Activated effector memory CD4-positive, alpha-beta T cell treated with Interleukin-2 at 50 U/mL for 16 hours (primary cell): ENCODE measurements around the gene USH1C.
A peak's percentile ranks its signal among the peaks of the same experiment; 100 is the strongest.

ENCODE experiments used
- DNase-seq: peaks from one replicate; pipeline ENCODE4 v3.0.0-alpha.2; 2020

Gene USH1C

DNA sequence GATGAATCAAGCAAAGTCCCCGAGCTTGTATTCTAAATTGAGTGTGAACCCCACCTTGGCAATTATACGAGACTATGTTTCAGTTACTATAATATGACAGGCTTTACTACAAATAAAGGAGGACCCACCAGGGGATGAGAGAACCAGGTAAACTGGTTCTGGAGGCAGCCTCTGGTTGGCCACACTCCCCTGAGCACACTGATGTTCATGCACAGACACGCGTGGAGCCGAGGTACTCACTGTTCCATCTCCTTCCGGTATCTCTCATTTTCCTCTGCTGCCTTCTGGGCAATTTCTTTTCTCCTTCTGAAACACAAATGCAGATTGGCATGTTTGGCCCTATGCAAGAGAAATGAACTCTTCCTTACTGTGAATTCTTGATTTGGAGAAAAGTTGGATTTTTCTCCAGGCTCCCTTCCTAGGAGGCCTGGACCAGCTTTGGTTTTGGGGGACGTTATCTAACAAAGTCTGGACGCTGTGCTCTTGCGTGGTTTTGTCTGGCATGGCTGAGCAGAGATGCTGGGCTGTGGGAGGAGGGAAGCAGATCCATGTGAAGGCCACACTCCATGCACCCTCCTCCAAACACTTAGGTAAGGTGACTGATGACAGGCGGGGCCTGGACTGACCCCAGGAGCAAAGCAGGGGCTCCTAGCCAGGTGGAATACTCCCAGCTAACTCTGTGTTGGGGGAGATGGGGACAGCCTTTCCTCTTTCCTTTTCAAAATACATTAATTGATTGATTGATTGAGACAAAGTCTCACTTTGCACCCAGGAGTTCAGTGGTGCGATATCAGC lies 22.9 kb downstream of the USH1C start:
- DNase-seq = no peak

DNA sequence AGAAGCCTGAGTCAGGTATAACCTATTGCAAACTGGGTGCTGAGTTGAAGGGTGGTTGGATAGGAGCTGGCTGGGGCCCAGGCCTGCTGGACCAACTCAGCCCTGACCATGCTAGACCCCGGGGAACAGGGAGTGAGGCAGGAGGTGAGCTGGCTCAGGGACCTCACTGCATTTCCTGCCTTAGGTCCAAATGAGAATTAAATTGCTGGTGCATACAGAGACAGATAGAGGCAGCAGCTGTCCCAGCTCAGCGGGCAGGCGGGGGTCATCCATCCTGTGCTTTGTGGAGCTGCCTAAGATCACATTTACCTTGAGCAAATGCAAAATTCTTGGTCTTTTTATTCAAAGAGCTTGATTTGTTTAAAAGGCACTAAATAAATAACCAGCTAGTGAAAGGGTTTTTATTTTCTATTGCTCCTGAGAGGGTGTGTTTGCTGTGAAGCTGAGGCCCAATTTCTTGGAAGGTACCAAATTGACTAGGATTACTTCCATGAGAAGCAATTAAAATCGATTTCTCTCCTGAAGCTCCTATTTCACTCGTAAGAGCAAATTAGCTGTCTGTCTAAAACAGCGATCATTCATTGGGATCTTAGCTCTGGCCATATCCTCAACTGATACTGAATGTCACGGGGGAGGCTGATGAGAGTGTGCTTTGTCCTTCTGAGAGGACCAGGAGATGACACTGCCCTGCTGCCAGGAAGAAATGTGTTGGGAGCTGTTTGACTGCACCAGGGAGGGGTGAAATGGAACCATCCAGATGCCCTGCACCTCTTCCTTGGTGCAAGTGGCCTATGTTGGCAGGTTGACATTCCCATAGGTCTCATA lies 24.9 kb downstream of the USH1C start:
- DNase-seq = no peak

GRCh38 chr11:17518366-17518765 lies 25.9 kb downstream of the USH1C start:
- DNase-seq = no peak

DNA sequence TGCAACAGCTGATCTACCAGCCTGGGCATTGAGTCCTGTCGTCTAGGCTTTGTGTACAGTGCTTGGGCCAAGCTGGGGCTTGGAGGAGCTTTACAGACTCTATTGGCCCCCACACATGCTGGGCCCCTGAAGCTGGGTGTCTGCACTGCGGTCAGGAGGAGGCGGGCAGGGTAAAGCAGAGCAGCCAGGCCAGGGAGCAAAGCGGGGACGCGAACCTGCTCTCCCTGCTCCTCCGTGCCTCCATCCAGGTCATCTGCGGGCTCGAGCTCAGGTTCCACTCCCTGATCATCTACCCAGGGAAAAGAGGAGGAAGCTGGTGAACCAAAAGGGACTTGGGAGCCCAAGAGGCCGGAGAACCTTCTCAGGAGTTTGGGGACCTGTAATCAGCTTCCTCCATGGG lies 27.0 kb downstream of the USH1C start:
- DNase-seq = no peak

- DNase-seq = no peak
Measured at GRCh38 chr11:17516551-17517150, 27.6 kb downstream of the USH1C start.

DNA sequence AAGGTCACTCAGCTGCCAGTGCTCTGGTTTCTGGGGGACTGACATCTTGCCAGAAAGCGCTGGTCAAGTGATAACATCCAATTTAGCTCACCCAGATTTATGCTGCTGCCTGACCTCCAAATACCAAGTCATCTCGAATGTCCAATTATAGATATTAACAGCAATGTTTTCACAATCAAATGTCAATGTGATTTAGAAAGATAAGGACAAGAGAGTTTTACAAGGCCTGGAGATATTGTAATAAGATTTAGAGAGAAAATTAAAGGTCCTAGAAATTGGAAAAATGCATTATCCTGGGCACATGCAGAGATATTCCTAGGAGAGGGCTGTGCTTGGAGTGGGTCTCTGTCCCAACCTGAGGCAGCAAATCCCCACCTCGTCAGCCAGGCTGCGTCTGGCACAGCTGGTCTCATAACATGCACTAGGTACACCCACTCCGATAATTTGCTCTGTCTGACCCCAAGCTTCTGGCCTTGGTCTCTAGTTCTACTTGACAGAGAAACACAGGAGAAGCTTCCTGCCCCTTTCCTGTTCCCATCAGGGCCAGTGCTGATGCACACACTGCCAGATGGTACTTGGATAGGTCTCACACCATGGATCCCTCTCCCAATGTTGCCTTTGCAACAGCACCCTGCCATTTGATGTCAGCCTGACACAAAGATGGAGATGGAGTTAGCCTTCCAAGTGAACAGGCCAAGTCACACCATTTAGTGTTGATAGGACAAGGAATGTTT lies 28.6 kb downstream of the USH1C start:
- DNase-seq = no peak

DNA sequence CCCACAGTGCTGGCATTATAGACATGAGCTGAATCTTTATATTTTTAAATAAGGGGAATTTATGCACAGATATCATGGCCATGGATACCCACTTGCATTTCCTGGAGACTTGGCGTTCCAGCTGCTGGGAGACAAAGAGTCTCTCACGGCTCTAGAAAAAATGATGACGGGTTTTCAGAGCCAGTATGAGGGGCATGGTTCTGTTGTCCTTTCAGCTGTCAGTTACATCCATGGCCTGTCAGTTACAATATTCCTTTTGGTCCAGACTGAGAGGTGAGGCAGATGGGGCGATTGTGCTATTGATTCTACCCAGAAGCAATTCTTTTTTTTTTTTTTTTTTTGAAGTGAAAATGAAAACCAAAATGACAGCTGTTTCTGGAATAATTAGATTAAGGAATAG lies 29.7 kb downstream of the USH1C start:
- no peak for DNase-seq

DNA sequence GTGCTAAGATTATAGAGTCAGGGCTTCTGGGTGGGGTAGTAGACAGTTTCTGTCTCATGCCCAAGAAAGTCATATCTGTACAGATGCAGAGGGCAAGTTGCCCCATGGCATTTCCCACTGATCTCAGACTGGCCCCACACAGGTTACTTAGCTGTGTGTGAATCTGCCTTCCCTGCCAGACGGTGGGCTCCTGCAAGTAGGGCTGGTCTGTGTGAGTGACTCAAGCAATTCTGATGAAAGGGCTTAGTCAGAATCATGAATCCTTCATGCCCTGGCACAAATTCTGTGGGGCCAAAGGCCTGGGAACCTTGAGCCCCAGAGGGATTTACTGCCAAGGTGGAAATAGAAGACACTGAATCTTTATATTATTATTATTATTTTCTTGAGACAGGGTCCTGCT lies 30.4 kb downstream of the USH1C start:
- DNase-seq = no peak

DNA sequence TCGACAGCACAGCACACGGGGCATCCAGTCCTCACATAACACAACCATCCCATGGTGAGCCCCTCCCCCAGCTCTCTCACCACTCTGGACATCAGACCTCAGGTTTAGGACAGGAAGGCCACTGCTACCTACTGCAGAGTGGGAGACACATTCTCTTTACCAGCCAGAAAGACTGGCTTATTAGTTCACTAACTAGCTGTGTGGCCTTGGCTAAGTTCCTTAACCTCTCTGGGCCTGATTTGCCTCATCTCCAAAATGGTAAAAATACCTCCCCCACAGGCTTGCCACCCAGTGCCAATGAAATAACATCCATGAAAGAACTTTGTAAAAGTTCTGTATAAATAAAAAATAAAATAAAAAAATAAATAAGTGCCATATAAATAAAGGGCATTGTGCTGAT lies 32.1 kb downstream of the USH1C start:
- DNase-seq = no peak

DNA sequence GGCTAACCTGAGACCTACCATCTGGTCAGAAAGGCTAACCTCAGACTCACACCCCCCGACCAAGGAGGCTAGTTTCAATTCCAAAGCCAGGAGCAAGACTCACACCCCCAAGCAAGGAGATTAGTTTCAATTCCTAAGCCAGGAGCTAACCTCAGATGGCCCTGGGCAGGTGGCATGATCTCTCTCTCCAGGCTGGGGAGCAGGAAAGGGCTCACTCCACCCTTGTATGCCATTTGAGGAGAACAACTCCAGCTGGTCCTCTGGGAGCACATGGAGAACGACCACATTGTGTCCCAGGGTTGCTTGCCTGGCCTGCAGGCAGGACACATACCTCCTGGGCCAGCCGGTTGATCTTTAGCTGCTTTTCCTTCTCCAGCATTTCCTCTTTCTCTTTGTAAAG lies 32.6 kb downstream of the USH1C start:
- DNase-seq = no peak

- DNase-seq = no peak
Measured at GRCh38 chr11:17510507-17511206, 33.6 kb downstream of the USH1C start.

GRCh38 chr11:17508791-17509190 lies 35.4 kb downstream of the USH1C start:
- no peak for DNase-seq

- no peak for DNase-seq
Measured at GRCh38 chr11:17508306-17508705, 35.9 kb downstream of the USH1C start.

DNA sequence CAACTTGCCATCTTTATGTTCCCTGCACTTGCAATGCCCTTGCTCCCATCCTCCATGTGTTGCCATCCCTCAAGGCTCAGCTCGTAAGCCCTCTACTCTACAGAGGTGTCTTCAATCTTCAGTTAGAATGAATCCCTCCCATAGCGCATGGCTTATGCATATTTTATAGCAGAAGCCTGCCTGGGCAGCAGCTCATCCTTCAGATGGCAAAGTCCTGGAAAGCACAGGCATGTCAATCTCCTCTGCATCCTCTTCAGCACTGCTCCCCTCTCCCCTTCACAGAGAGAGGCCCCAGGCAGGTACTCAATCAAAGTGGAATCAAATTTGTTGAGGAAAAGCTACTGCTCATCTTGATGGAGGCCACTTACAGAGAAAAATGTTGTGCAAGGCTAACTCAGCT lies 36.4 kb downstream of the USH1C start:
- DNase-seq = no peak

DNA sequence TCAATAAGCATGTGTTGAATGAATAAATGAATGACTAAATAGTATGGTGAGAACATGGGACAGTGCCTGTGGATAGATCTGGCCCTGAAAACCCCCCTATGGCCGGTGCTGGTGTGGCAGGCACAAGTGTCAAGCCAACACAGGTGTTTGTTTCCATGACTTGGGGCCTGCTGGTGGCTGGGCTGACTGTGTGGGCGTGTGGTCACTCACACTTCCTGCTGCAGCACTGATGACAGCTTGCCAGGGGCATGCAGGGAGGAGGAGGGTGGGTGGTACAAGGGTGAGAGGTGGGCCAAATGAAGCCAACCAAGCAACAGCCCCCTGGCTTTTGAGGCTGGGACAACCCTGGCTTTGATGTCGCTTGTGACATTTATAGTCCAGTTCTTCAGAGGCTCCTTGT lies 37.3 kb downstream of the USH1C start:
- DNase-seq = no peak

DNA sequence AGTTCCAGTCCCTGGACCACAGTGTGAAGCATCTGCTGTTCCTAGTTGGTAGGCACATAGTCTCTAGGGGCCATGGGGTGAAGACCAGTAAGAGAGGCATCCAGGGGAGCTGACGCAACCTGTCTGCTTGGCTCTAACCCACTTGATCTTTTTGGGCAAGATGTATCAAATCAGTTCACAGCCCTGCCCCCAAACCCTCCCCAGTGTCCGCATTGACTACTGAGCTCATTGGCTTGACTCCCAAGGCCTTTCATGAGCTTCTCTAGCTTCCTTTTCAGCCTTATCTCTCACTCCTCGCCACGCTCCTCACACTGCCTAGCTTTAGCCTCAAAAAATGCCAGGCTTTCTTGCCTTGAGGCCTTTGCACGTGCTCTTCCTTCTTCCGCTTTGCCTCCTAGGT lies 37.9 kb downstream of the USH1C start:
- DNase-seq = no peak

DNA sequence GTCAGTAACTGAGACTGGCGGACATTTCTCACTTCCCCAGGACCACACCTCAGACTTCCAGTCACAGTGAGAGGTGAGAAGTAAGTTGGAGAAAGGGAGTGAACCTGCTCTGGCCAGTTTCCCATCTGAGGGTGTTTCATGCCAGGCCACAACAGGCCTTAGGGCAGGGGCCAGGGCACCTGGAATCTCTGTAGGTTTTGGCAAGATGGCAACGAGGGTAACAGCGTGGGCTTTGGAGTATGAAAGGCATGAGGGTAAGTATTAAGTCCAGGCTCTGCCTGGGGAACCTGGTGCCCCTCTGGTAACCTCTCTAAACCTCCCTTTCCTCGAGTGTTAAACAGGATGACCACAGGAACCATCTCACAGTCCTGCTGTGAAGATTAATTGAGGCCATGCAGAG lies 39.1 kb downstream of the USH1C start:
- no peak for DNase-seq

- DNase-seq = peak; percentile 57
Measured at GRCh38 chr11:17504330-17505107, 39.7 kb downstream of the USH1C start.

GRCh38 chr11:17502630-17503029 lies 41.6 kb downstream of the USH1C start:
- DNase-seq = no peak

GRCh38 chr11:17500673-17501072 lies 43.5 kb downstream of the USH1C start:
- no peak for DNase-seq

DNA sequence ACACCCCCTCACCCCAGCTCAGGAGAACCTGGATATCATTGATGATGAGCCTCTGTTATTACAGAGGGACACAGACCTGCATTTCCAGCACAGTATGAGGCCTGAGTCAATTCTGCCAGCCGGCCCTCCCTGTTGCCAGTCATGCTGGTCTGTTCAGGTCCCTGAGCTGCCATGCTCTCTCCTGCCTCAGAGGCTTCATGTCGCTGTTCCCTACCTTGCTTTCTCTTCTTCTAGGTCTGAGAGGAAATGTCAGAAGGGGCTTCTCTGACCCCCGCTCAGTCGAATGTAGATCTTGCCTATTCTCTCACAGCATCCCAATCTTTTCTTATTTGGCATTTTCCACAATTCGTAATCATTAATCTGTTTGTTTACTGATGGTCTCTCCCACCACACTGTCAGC lies 45.7 kb downstream of the USH1C start:
- no peak for DNase-seq

GRCh38 chr11:17498058-17498457 lies 46.2 kb downstream of the USH1C start:
- DNase-seq = no peak
